ENCODE measurements around the gene P2RX1.

Gene P2RX1

DNA sequence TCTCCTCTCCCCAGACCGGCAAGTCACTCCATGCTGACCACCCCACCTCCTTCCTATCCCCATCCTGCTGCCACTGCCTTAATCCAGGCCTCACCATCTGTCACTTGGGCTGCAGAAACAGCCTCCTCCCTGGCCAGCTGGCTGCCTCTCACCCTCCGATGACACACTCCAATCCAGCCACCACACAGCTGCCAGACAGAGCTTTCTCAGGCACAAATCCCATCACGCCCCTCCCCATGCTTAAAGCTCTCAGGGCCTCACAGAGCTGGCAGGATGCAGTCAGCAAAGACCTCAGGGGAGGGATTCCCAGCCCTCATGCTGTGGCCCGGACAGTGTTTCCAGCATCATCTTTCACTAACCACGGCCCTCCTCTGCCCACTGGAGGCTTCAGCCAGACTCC lies 37.1 kb downstream of the P2RX1 start:
- TF ChIP-seq CTCF (IDR thresholded peaks at IDR 0.05; ENCODE audit: borderline replicate concordance, control extremely low read depth, extremely low read depth, insufficient read depth, missing control alignments): no peak
- no peak for DNase-seq (ENCODE audit: low spot score)
- in situ Hi-C loops (cut with MboI; ENCODE audit: low sequenced_read_pairs, unreplicated experiment): no loop called here

- TF ChIP-seq CTCF (IDR thresholded peaks at IDR 0.05; ENCODE audit: borderline replicate concordance, control extremely low read depth, extremely low read depth, insufficient read depth, missing control alignments): no peak
- DNase-seq (ENCODE audit: low spot score): no peak
- in situ Hi-C loops (cut with MboI; ENCODE audit: low sequenced_read_pairs, unreplicated experiment): no loop called here
These were observed 39.0 kb downstream of the P2RX1 start for GRCh38 chr17:3877220-3877619.

- no peak for DNase-seq (ENCODE audit: low spot score)
- in situ Hi-C loops (cut with MboI; ENCODE audit: low sequenced_read_pairs, unreplicated experiment): no loop called here
- TF ChIP-seq CTCF (IDR thresholded peaks at IDR 0.05; ENCODE audit: borderline replicate concordance, control extremely low read depth, extremely low read depth, insufficient read depth, missing control alignments): no peak
These were observed 40.9 kb downstream of the P2RX1 start for GRCh38 chr17:3875317-3875716.

DNA sequence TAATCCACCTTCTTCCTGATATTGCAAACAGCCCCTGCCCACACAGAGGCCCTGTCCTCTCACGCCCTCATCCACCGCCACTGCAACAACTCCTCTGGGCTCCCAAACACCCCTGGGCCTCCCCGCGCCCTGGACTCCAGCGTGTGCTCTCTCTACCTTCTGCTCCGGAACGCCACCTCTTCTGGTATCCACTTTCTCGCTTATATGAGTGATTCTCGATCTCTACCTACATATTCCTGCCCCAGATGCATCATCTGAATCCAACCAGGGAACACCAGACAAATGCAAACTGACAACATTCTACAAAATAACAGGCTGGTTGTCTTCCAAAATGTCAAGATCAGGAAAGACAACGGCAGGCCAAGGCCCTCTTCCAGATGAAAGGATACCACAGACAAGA lies 42.4 kb downstream of the P2RX1 start:
- in situ Hi-C loops (cut with MboI; ENCODE audit: low sequenced_read_pairs, unreplicated experiment): no loop called here
- TF ChIP-seq CTCF (IDR thresholded peaks at IDR 0.05; ENCODE audit: borderline replicate concordance, control extremely low read depth, extremely low read depth, insufficient read depth, missing control alignments): no peak
- no peak for DNase-seq (ENCODE audit: low spot score)

- peak; percentile 68 for DNase-seq (ENCODE audit: low spot score)
- in situ Hi-C loops (cut with MboI; ENCODE audit: low sequenced_read_pairs, unreplicated experiment): no loop called here
- TF ChIP-seq CTCF (IDR thresholded peaks at IDR 0.05; ENCODE audit: borderline replicate concordance, control extremely low read depth, extremely low read depth, insufficient read depth, missing control alignments): no peak
These were observed 45.4 kb downstream of the P2RX1 start for GRCh38 chr17:3870871-3871306.

GRCh38 chr17:3867606-3868005 lies 48.7 kb downstream of the P2RX1 start:
- DNase-seq (ENCODE audit: low spot score): no peak
- in situ Hi-C loops (cut with MboI; ENCODE audit: low sequenced_read_pairs, unreplicated experiment): no loop called here
- TF ChIP-seq CTCF (IDR thresholded peaks at IDR 0.05; ENCODE audit: borderline replicate concordance, control extremely low read depth, extremely low read depth, insufficient read depth, missing control alignments): no peak

- in situ Hi-C loops (cut with MboI; ENCODE audit: low sequenced_read_pairs, unreplicated experiment): no loop called here
- no peak for DNase-seq (ENCODE audit: low spot score)
- no peak for TF ChIP-seq CTCF (IDR thresholded peaks at IDR 0.05; ENCODE audit: borderline replicate concordance, control extremely low read depth, extremely low read depth, insufficient read depth, missing control alignments)
These were observed 49.2 kb downstream of the P2RX1 start for GRCh38 chr17:3867106-3867505.
